HG03097 (cell line): ENCODE measurements around the gene POLR3F.

ENCODE experiments used
- ATAC-seq: cut with Tn5 transposase; IDR thresholded peaks from one replicate; pipeline ENCODE4 v1.9.1; 2021; ENCODE audit not compliant: unreplicated experiment, low FRiP score

The POLR3F gene, protein sequence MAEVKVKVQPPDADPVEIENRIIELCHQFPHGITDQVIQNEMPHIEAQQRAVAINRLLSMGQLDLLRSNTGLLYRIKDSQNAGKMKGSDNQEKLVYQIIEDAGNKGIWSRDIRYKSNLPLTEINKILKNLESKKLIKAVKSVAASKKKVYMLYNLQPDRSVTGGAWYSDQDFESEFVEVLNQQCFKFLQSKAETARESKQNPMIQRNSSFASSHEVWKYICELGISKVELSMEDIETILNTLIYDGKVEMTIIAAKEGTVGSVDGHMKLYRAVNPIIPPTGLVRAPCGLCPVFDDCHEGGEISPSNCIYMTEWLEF

DNA sequence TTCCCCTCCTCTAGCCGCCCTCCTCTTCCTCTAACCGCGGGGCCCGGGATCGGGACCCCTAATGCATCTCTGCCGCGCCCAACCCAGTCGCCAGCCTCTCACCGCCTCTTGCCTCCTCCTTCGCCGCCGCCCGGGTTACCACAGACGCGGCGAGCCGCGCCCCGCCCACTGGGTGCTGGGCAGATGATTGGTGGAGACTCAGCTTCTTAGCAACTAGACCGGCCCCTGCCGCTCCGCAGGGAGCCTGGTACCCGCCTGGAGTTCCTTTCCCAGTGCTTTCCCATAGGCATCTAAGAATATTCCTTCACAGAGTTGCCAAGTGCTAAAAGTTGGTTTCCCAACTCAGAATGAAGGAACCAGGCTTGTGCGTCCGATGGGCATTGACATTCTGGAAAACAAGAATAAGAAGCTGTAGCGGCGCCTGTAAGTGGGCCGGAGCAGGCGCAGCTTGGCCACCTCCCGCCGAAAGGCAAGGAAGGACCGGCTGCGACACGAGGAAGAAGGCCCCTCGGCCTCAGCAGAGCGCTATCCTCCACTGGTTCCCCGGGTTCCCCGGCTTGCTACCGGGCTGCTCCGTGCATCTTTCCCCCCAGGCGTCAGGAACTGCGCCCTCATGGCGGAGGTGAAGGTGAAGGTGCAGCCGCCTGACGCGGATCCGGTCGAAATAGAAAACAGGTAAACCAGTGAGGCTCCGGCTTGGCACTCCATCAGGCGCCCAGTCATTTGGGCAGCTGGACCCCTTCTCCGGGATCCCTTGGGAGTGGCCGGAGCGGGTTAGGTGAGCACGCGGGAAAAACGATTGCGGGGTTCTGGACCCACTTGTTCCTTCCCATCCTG, at the start of gene POLR3F, which contains the start of gene DZANK1:
Gene POLR3F (plus strand): TSS at position 497 of the 837 bp plus-strand sequence. CDS start 117 bp downstream, at position 614.
Gene DZANK1 (minus strand): TSS at position 137 of the 837 bp plus-strand sequence. CDS start 1,672 bp downstream, outside the sequence.
- ATAC-seq: peak; percentile 83

GRCh38 chr20:18421608-18422007, 45.6 kb upstream of the POLR3F start:
- no peak for ATAC-seq

- ATAC-seq: no peak
Observed at GRCh38 chr20:18427214-18427613, 40.0 kb upstream of the POLR3F start.

DNA sequence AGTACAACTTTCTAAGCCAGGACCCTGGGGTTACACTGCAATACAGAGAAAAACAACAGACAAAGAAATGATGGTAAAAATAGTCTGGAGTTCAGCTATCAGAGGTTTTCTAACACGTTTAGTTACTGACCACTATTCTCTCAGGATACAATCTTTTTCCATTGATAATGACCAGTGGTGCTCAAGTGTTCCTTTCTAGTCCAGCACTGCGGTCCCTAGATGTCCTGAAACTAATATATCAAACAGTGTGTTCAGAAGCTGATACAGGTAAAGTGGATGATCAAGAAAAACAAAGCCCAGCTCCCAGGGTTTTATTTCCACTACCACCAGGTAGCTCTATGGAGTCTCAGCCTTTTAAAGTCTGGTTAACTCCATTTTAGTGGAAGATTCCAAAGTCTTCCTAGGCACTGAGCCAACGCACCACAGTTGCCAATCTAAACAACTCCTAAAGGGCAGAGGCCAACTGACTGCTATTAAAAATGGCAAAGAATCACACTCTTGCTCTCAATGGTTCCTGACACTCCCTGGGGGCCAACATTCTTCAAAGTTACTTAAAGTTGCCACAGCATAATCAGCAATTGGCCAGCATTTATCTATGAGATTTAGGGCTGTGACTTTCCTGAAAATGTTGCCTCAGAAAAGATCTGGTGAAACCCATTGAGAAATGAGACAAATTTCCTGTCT, 38.6 kb upstream of the POLR3F start:
- ATAC-seq: no peak

GRCh38 chr20:18430172-18430826, 36.9 kb upstream of the POLR3F start:
- no peak for ATAC-seq

DNA sequence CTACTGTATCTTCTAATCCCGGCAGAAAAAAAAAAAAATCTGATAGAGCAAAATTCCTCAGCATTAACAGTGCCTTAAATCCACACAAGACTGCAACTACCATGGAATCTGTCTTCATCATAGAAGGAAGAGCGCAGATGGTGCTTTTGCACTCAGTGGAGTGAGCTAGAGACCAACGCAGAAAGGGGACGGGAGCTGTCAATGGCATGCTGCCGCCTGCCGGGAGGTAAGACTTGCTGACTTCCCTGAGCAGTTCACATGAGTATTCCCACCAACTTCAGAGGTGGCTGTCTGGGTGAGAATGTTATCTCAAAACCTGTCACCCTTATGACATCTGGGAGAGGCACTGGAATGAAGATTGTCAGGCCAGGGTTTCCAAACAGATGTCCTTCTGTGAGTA, 36.0 kb upstream of the POLR3F start:
- no peak for ATAC-seq

GRCh38 chr20:18436847-18437246, 30.3 kb upstream of the POLR3F start:
- no peak for ATAC-seq

GRCh38 chr20:18440403-18440802, 26.8 kb upstream of the POLR3F start:
- ATAC-seq: no peak

GRCh38 chr20:18443886-18444285, 23.3 kb upstream of the POLR3F start:
- no peak for ATAC-seq

GRCh38 chr20:18456600-18456999, 10.6 kb upstream of the POLR3F start:
- ATAC-seq: no peak

DNA sequence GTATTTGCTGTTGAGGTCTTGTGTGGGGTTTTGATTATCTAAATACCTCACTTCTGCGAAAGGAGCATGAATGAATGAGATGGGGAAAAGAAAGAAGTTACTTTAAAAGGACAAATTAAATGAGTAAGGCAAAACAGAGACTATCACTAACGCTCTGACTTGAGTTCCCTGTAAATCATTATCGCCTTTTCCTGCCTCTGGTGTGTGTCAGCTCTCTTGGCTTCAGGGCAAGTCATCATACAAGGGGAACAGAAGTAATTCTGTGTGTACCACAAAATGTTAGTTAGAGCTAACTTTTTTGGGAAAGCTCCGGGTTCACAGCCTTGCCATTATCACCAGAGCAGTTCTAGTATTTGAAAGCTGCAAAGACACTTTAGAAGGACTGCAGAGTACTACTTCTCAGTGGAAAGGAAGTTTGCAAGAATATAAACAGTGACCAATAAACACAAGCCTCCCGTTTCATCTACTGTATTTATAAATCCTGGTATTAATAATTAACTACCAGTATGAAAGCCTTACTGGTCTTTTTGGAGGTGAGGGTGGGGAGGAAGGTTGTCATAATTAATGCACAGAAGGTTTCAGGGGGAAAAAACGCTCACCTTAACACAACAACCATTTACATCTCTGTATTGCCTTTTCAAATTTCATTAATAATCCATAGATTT, 1.5 kb upstream of the POLR3F start:
- peak; percentile 37 for ATAC-seq

GRCh38 chr20:18466574-18466893, 656 bp upstream of the POLR3F start:
- ATAC-seq: peak; percentile 19

- no peak for ATAC-seq
Observed at GRCh38 chr20:18477218-18477617, 10.0 kb downstream of the POLR3F start.

- ATAC-seq: no peak
Observed at GRCh38 chr20:18477821-18478220, 10.6 kb downstream of the POLR3F start.

DNA sequence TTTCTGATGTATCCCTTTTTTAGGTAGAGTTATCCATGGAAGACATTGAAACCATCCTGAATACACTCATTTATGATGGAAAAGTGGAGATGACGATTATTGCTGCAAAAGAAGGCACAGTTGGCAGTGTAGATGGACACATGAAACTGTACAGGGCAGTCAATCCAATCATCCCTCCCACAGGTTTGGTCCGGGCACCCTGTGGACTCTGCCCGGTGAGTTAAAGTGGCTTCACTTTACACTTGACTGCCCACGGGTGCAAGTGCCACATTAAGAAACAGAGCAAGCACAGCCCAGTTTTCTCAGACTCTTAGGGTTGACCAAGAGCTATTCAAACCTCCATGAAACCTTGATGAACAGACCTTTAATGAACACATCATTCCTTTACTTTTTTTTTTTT, 14.4 kb downstream of the POLR3F start:
- no peak for ATAC-seq

DNA sequence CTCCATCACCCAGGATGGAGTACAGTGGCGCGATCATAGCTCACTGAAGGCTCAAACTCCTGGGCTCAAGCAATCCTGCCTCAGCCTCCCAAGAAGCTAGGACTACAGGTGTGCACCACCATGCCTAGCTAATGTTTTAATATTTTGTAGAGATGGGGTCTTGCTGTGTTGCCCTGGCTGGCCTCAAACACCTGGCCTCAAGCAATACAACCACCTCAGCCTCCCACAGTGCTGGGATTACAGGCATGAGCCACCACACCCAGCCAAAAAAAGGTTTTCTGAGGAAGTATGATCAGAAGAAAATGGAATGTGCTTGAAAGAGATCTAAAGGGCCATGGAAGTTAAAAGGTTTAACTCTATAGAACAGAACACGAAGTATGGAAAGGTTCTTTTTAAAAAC, 21.1 kb downstream of the POLR3F start:
- no peak for ATAC-seq

DNA sequence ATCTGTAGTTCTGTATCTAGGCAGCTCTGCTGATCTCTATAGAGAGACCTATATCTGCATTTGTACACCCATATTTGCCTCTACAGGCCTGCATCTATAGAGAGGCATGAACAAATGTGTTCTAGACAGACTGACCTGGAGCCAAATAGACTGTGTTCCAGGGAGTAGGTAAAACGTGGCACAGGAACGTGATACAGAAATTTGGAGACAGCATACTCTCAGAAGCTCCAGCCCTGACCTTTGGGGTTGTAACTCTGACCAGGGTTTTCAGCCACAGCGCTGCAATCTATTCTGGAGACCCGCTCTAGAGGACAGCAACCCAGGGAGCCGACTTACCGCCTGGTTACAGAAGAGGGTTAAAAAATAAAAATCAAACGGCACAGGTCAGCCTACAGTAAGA, 28.9 kb downstream of the POLR3F start:
- no peak for ATAC-seq

GRCh38 chr20:18496740-18497592, 29.8 kb downstream of the POLR3F start, which contains the start of gene RBBP9:
Gene RBBP9 (minus strand): TSS chr20:18497225. CDS start chr20:18497167, 58 bp downstream.
- ATAC-seq: peak; percentile 97

GRCh38 chr20:18497603-18498002, 30.4 kb downstream of the POLR3F start:
- no peak for ATAC-seq
